IPS-18c (cell line): Measurements from ENCODE around the gene PLPP7.
"Not testable (repeated sequence)": the region's sequence is repeated elsewhere in the genome, so short reads cannot be mapped to it uniquely, and the experiment has no call there.

ENCODE experiments used
- H3K4me3 ChIP-seq: 2 replicates; pipeline ENCODE4 v1.7.0; 2013; ENCODE audit warnings: low read depth, mild to moderate bottlenecking, low read length, moderate library complexity; ENCODE audit not compliant: insufficient read depth
- H3K9me3 ChIP-seq: one replicate; pipeline ENCODE4 v1.6.1; 2013; ENCODE audit warnings: mild to moderate bottlenecking, low read length, moderate library complexity; ENCODE audit not compliant: control insufficient read depth, insufficient read depth

The PLPP7 gene

DNA sequence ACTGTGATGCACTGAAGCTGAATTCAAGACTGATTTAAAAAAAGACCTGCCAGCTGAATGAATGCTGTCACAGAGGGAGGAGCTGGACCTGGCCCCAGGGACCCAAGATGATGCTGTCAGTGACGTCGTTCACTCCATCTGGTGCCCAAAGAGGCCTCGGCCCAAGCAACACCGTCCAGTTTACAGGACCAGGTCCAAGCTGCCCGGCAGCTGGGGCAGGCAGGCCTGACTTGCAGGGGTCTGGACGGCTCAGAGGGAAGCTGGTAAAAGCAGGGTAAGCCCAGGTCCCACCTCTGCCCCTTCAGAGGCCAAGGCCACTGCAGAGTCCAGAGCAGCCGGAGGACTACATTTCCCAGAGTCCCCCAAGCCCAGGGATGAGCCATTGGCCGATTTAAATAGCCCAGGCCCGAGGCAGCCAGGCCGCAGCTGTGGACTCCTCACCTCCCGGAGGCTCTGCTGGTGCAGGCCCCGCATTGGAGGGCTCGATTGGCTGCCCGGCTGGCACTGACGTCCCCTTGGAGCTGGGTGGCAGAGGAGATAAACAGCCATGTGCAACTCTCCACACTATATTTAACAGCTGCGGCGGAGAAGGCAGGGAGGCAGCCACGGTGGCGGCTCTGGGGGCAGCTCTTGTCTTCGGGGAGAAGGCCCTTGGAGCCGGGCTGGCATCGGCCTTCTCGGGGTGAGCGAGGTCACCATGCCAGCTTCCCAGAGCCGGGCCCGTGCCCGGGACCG is at the start of gene PLPP7:
TSS of gene PLPP7 (plus strand) at position 423 of the 735 bp plus-strand sequence. CDS start at position 698, 275 bp downstream.
- peak within 1 kb of the TSS; percentile 20; the same call in 1 of the 2 replicates for H3K4me3 ChIP-seq

GRCh38 chr9:131240047-131240921 is 49.2 kb upstream of the PLPP7 start:
- no peaks in the 10 kb centered on the region for H3K9me3 ChIP-seq

More for the DNA sequence above, at the start of gene PLPP7:
- H3K9me3 ChIP-seq = no peaks in the 10 kb centered on the region

GRCh38 chr9:131244331-131244730 is 45.2 kb upstream of the PLPP7 start:
- not testable (repeated sequence) for H3K9me3 ChIP-seq, H3K4me3 ChIP-seq

More at GRCh38 chr9:131240047-131240921, 49.2 kb upstream of the PLPP7 start:
- no peak overlapping the region for H3K4me3 ChIP-seq

GRCh38 chr9:131246618-131247017 is 42.9 kb upstream of the PLPP7 start:
- H3K9me3 ChIP-seq = no peaks in the 10 kb centered on the region
- H3K4me3 ChIP-seq = no peak overlapping the region

DNA sequence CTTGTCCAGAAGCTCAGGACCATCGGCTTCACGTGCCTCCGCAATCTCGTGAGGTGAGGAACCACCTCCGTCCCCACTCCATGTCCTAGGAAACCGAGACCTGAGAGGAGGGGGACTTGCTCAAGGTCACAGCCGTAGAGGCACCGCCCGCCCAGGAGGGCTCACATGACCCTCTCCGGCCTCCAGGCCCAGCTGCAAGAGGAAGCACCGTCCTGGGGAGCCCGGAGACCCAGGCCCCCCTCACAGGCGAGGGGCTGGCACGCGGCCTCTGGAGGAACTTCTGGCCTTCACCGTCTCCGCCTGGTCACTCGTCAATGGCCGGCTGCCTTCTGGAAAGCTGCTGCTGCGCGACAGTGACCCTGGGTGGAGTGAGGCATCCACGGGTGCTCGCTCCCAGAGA is 37.4 kb upstream of the PLPP7 start:
- Histone ChIP-seq H3K4me3 (no peak overlapping the region), H3K9me3 (no peaks in the 10 kb centered on the region)

GRCh38 chr9:131253891-131254491 is 35.5 kb upstream of the PLPP7 start:
- H3K4me3 ChIP-seq = no peak overlapping the region
- no peaks in the 10 kb centered on the region for H3K9me3 ChIP-seq

DNA sequence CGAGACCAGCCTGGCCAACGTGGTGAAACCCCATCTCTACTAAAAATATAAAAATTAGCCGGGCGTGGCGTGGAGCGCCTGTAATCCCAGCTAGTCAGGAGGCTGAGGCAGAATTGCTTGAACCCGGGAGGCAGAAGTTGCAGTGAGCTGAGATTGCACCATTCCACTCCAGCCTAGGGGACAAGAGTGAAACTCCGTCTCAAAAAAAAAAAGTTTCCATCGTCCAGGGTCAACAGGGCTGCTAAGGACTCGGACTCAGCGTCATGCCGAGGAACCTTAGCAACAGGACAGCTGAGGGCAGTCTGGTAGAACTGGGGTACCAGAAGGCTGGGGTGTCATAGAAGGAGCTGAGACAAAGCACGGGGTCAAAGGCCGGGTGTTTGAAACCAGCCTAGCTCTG is 34.9 kb upstream of the PLPP7 start:
- Histone ChIP-seq H3K4me3 (no peak overlapping the region), H3K9me3 (no peaks in the 10 kb centered on the region)

DNA sequence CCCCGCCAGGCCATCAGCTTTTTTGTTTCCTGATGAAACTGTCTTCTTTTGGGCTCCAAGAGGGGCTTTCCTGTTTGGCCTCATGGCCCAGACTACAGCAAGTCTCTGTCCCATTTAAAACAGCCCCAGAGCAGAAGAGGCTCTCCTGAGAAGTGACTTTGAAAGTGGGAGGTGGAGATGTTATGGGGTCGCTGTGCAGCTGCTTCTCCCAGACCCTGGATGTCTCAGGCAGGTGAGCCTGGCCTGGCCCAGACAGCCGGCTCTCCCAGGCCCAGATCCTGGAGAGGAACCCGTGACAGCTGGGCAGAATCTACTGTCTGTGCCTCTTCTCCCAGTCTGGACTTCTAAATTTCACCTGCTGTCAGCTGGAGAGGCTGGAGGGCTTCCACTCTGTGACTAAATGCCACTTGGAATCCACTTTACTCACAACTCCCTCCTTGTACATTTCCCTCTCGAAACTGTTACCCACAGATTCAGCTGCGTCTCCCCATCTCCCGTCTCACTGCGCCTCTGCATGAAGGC is 33.8 kb upstream of the PLPP7 start:
- H3K4me3 ChIP-seq = no peak overlapping the region

DNA sequence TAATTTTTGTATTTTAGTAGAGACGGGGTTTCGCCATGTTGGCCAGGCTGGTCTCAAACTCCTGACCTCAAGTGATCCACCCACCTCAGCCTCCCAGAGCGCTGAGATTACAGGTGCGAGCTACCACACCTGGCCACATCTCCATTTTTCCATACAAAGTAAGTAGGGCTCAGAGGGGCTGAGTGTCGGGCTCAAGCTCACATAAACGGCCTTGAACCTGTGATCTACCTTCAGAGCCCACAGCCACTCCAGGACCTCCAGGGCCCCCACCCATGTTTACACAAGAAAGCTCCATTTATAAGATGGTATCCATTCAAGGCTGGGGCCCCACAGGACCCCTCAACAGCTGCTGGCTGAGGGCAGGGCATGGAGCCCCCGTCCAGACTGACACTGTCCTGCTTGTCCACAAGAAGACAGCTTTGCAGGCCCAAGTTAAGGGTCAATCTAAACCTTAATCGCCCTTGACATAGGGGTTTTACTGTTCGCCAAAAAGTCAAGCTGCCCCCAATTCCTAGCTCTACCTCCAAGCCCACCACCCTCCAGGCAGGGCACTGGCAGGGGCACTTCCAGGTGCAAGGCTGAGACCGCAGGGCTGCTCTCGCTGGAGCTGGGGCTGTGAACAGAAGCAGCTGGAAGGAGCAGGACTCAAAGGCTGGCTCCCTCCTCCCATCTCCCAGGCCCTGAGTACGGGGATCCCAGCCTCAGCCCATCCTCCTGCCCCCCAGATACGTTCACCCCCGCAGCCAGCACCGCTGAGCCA is 32.1 kb upstream of the PLPP7 start:
- H3K9me3 ChIP-seq = no peaks in the 10 kb centered on the region
- no peak overlapping the region for H3K4me3 ChIP-seq

More for the DNA sequence above, 33.8 kb upstream of the PLPP7 start:
- no peaks in the 10 kb centered on the region for H3K9me3 ChIP-seq

GRCh38 chr9:131258186-131258585 is 31.3 kb upstream of the PLPP7 start:
- H3K4me3 ChIP-seq = no peak overlapping the region
- H3K9me3 ChIP-seq = no peaks in the 10 kb centered on the region

- Histone ChIP-seq H3K4me3 (no peak overlapping the region), H3K9me3 (no peaks in the 10 kb centered on the region)
Measured at GRCh38 chr9:131258698-131259431, 30.7 kb upstream of the PLPP7 start.

DNA sequence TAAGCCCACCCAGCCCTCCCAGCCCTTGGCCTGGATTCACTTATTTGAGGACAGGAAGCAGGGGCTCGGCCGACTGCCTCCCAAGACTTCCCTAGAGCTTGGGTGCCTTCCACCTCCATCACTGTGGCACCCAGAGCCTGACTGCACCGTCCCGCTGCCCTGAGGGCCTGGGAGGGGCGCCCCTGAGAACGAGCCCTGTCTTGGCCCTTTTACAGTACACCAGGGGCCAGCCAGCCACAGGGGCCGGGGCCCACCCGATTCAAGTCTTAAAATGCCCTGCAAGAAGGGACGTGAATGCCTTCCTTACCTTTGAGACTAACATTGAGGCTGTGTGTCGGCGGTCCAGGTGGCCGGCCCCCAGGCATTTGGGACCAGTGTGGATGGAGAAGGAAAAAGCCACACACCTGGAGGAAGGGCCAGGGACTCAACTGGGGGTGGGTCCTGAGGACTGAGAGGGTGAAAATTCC is 30.1 kb upstream of the PLPP7 start:
- Histone ChIP-seq H3K4me3 (no peak overlapping the region), H3K9me3 (no peaks in the 10 kb centered on the region)

- no peaks in the 10 kb centered on the region for H3K9me3 ChIP-seq
Measured at GRCh38 chr9:131259916-131260597, 29.5 kb upstream of the PLPP7 start.

GRCh38 chr9:131260751-131261452 is 28.6 kb upstream of the PLPP7 start:
- H3K9me3 ChIP-seq = no peaks in the 10 kb centered on the region
- H3K4me3 ChIP-seq = no peak overlapping the region

More at GRCh38 chr9:131259916-131260597, 29.5 kb upstream of the PLPP7 start:
- no peak overlapping the region for H3K4me3 ChIP-seq

DNA sequence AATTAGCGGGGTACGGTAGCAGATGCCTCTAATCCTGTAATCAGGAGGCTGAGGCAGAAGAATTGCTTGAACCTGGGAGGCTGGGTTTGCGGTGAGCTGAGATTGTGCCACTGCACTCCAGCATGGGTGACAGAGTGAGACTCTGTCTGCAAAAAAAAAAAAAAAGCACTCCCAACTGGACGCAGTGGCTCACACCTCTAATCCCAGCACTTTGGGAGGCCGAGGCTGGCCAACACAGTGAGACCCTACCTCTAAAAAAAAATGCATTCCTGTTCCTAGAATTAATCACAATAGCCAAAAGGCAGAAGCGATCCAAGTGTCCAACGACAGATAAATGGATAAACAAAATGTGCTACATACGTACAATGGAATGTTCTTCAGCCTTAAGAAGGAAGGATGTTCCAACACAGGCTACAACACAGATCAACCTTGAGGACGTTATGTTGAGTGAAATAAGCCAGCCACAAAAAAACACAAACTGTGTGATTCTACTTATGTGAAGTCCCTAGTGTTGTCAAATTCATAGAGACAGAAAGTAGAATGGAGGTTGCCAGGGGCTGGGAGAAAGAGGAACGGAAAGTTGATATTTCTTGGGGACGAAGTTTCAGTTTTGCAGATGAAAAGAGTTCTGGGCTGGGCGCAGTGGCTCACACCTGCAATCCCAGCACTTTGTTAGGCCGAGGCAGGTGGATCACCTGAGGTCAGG is 27.0 kb upstream of the PLPP7 start:
- Histone ChIP-seq H3K4me3 (no peak overlapping the region), H3K9me3 (no peaks in the 10 kb centered on the region)
